Measurements from ENCODE around the gene CIAO2A.
"Not testable (repeated sequence)": the region's sequence is repeated elsewhere in the genome, so short reads cannot be mapped to it uniquely, and the experiment has no call there.

The CIAO2A gene

GRCh38 chr15:64072812-64073211, 20.8 kb downstream of the CIAO2A start:
- FAIRE-seq = no peak

DNA sequence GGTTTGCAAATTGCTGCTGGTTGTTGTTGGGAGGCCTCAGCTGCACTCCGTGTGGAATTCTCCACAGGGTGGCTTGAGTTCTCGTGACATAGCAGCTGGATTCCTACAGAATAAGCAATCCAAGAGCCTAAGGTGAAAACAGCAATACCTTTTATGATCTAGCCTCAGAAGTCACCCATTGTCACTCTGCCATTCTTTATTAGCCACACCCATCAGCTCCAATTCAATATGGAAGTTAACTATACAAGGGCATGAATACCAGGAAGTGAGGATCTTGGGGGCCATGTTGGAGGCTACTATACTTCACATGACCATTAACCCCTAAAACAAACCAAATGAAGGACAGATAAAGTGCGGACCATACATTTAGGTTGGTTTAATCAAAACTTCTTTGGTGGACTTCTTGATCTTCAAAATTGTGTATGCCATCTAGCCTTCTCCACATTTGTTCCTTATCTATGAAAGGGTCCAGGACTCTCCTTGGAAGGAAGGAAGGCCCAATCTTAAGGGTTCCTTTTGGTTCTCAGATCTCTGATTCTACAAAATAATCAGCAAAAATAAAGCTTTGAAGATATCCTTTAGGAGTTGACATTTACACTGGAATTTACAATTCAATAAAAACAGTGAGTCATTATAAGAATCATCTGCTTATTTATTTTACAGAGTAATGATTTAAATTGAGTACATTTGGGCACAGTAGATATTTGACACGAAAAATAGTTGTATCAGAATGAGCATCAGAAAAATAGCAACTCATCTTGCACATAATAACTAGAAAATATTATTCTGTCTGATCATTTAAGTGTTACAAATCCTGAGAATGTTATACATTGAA, 21.5 kb downstream of the CIAO2A start:
- DNase-seq (ENCODE audit: insufficient read length, low spot score) = no peak
- no peak for FAIRE-seq

More at GRCh38 chr15:64072812-64073211, 20.8 kb downstream of the CIAO2A start:
- no peak for DNase-seq (ENCODE audit: insufficient read length, low spot score)

DNA sequence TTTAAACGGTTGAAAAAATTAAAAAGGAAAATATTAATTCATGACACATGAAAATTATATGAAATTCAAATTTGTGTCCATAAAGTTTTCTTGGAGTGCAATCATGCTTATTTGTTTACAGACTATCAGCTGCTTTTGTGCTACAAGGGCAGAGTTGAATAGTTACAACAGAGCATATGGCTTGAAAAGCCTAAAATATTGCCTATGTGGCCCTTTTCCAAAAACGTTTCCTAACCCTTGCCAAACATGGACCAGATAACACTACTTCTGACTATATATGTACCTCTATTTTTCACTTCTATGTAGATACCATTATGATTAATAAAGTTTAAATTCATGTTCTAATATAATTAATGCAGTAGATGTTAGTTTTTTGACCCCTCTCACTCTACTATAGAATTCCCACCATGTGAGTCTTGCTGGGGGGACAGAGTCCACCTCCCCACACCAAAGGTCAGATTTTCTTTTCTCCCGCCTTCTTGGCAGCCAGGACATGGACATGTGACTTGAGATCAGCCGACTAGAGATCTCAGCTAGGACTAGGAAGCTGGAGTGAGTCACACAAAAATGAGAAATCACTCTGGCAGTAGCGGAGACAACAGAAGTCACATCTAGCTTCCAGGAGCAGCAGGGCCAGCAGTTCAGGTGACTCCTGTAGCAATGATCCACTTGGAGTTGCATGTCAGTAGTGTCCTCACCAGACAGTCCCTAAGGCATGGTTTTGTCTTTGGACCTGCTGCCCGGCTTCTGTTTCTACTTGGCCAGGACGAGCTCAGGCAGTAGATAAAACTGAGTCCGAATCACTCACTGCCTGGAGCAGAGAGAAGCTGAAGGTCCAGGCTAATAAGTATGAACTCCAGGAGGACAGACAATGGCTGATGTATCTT, 22.4 kb downstream of the CIAO2A start:
- FAIRE-seq (no peak), DNase-seq (ENCODE audit: insufficient read length, low spot score) (no peak)

DNA sequence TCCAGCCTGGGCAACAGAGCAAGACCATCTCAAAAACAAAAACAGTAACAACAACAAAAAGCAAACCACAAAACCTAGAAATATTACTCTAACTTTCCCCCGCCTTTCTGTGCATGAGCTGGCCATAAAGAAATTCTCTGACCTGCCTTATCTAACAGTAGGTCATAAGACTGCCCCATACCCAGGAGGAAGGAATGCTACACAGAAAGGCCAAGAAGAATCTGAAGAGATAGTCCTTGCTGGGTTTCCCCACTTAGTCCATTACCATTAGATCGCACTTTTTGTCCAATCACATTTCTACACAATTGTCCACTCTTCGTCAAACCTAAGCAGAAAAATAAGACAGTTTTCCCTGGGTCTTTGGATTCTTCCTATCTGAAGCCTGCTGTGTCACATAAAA, 23.5 kb downstream of the CIAO2A start:
- FAIRE-seq (peak; percentile 26), DNase-seq (ENCODE audit: insufficient read length, low spot score) (no peak)

DNA sequence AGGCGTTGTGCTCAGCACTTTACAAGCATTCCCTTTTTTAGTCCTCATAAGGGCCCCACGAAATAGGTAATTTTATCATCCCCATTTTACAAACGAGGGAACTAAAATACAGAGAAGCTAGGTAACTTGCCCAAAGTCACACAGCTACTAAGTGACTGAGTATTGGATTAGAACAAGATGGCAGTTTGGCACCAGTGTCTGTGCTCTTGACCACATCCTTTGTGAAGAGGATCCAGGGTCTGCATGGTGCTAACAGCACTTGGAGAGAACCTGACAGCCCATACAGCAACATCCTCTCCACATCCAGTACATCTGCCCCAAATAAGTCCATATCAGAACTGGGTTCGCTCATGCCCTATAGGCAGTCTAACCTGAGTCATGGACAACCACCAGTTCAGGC, 25.5 kb downstream of the CIAO2A start:
- DNase-seq (ENCODE audit: insufficient read length, low spot score) (no peak), FAIRE-seq (no peak)

- peak; percentile 90 for FAIRE-seq
- peak; percentile 78 for DNase-seq (ENCODE audit: insufficient read length, low spot score)
Measured at GRCh38 chr15:64067564-64068030, 26.0 kb downstream of the CIAO2A start.

DNA sequence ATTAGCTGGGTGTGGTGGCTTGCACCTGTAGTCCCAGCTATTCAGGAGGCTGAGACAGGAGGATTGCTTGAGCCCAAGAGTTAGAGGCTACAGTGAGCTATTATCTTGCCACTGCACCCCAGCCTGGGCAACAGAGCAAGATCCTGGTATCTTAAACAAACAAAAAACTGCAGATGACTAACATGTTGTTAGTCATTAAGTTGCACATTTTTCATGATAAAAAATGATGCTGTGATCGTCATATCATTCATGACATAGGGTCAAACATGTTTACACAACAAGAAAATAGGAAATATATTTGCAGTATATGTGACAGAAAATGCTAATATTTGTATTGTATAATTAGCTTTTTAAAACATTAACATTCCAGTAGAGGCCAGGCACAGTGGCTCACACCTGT, 27.2 kb downstream of the CIAO2A start:
- no peak for FAIRE-seq

GRCh38 chr15:64060716-64061115, 32.9 kb downstream of the CIAO2A start:
- FAIRE-seq (no peak), DNase-seq (ENCODE audit: insufficient read length, low spot score) (no peak)

More for the DNA sequence above, 27.2 kb downstream of the CIAO2A start:
- DNase-seq (ENCODE audit: insufficient read length, low spot score) = no peak

DNA sequence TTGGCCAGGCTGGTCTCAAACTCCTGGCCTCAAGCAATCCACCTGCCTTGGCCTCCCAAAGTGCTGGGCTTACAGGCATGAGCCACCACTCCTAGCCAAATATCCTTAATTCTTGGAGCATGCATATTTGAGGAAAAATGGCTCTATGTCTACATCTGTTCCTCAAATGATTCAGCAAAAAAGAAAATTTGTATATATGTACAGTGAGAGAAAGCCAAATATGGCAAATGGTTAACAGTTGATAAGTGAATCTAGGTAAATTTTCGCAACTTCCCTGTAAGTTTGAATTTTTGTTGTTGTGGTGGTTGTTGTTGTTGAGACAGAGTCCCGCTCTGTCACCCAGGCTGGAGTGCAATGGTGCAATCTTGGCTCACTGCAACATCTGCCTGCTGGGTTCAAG, 34.5 kb downstream of the CIAO2A start:
- not testable (repeated sequence) for DNase-seq (ENCODE audit: insufficient read length, low spot score); FAIRE-seq

- FAIRE-seq = no peak
- no peak for DNase-seq (ENCODE audit: insufficient read length, low spot score)
Measured at GRCh38 chr15:64058279-64058678, 35.4 kb downstream of the CIAO2A start.

GRCh38 chr15:64053674-64054073, 40.0 kb downstream of the CIAO2A start:
- not testable (repeated sequence) for DNase-seq (ENCODE audit: insufficient read length, low spot score); FAIRE-seq

DNA sequence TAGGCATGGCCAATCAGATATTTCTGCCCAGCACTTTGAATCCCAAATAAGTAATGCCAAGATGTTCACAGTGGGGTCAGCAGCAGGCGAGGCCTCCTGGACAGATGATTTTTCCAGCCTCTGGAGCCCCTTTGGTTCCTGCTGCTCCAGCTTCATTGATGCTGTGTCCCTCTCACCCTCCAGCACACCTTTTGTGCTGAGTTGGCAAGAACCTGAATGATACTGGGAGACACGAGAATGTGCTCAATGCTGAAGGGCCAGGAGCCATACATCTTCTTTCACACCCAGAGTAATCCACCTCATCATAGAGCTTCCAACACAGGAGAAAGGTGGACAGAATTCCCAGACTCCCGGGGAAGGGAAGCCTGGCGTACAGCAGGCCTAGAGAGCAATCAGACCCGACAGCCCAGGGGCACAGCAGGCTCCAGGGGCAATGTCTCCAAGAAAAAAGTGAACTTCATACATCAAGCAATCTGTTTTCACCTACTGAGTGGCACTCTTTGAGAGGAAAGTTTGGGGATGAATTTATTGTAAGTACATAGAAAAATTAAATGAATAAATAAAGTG, 40.6 kb downstream of the CIAO2A start:
- FAIRE-seq (no peak), DNase-seq (ENCODE audit: insufficient read length, low spot score) (no peak)

- FAIRE-seq (no peak), DNase-seq (ENCODE audit: insufficient read length, low spot score) (no peak)
Measured at GRCh38 chr15:64051407-64052259, 42.0 kb downstream of the CIAO2A start.

DNA sequence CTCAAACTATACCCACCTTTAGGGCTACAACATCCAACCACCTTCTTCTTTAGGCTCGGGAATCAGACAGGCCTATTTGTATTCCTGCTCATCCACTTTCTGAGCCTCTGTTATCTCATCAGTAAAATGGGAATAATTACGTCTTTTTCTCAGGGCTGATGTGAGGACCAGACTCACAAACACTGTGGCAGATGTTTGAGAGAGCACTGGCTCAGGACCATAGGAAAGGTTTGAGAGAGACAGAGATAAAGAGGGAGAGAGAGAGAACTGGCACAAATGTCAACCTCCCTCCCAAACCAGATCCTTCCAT, 42.6 kb downstream of the CIAO2A start:
- DNase-seq (ENCODE audit: insufficient read length, low spot score) (no peak), FAIRE-seq (no peak)

- no peak for FAIRE-seq
- no peak for DNase-seq (ENCODE audit: insufficient read length, low spot score)
Measured at GRCh38 chr15:64050281-64051092, 43.2 kb downstream of the CIAO2A start.

GRCh38 chr15:64048781-64049460, 44.7 kb downstream of the CIAO2A start:
- no peak for DNase-seq (ENCODE audit: insufficient read length, low spot score)
- no peak for FAIRE-seq

- FAIRE-seq = no peak
- DNase-seq (ENCODE audit: insufficient read length, low spot score) = peak; percentile 88
Measured at GRCh38 chr15:64046421-64047153, 47.1 kb downstream of the CIAO2A start, which contains the start of gene DAPK2. Gene DAPK2 (minus strand): TSS chr15:64046485. CDS start chr15:64040261, 6,224 bp downstream.

- DNase-seq (ENCODE audit: insufficient read length, low spot score) = peak; percentile 26
- FAIRE-seq = no peak
Measured at GRCh38 chr15:64045774-64046420, 47.7 kb downstream of the CIAO2A start.

Measured in GM19239 (cell line).